NCI-H1436 (cell line): Measurements from ENCODE around the gene BAX.
"Not testable (repeated sequence)": the region's sequence is repeated elsewhere in the genome, so short reads cannot be mapped to it uniquely, and the experiment has no call there.

ENCODE experiments used
- DNase-seq: peaks from one replicate; lab custom pipeline; 2025; lab: John Stamatoyannopoulos, UW

BAX gene

GRCh38 chr19:48954595-48955307, at the start of gene BAX:
Gene BAX (plus strand): TSS chr19:48954875. CDS start chr19:48954929, 54 bp downstream.
- peak; percentile 99 for DNase-seq

GRCh38 chr19:48905664-48906063, 49.0 kb upstream of the BAX start:
- DNase-seq = no peak

GRCh38 chr19:48906324-48906723, 48.4 kb upstream of the BAX start:
- no peak for DNase-seq

- DNase-seq = no peak
Observed at GRCh38 chr19:48907671-48908070, 47.0 kb upstream of the BAX start.

GRCh38 chr19:48909424-48910077, 45.1 kb upstream of the BAX start:
- DNase-seq = not testable (repeated sequence)

- DNase-seq = no peak
Observed at GRCh38 chr19:48910803-48911202, 43.9 kb upstream of the BAX start.

- DNase-seq = peak; percentile 38
Observed at GRCh38 chr19:48913114-48913889, 41.4 kb upstream of the BAX start.

- DNase-seq = no peak
Observed at GRCh38 chr19:48914181-48914580, 40.5 kb upstream of the BAX start.

GRCh38 chr19:48915757-48916156, 38.9 kb upstream of the BAX start:
- DNase-seq = peak; percentile 15

GRCh38 chr19:48918071-48918470, 36.6 kb upstream of the BAX start:
- DNase-seq = no peak

GRCh38 chr19:48918801-48919247, 35.9 kb upstream of the BAX start:
- peak; percentile 17 for DNase-seq

- not testable (repeated sequence) for DNase-seq
Observed at GRCh38 chr19:48919271-48919670, 35.4 kb upstream of the BAX start.

- DNase-seq = no peak
Observed at GRCh38 chr19:48920949-48921348, 33.7 kb upstream of the BAX start.

- DNase-seq = no peak
Observed at GRCh38 chr19:48921721-48922500, 32.8 kb upstream of the BAX start.

GRCh38 chr19:48922548-48923490, 31.9 kb upstream of the BAX start:
- DNase-seq = no peak

- DNase-seq = no peak
Observed at GRCh38 chr19:48925240-48925843, 29.3 kb upstream of the BAX start.

- not testable (repeated sequence) for DNase-seq
Observed at GRCh38 chr19:48925890-48926289, 28.8 kb upstream of the BAX start.

- no peak for DNase-seq
Observed at GRCh38 chr19:48926909-48927308, 27.8 kb upstream of the BAX start.

- not testable (repeated sequence) for DNase-seq
Observed at GRCh38 chr19:48927692-48928091, 27.0 kb upstream of the BAX start.
